ENCODE data around the gene SARM1. TPM values are rescaled to one million over a fixed set of nuclear protein-coding genes. Genes with fewer than 3 reads are reported as not detected.

SARM1 gene
- 14.2 and 14.9 TPM in 2 replicates for total RNA-seq

GRCh38 chr17:28371245-28372202 is at the start of gene SARM1:
SARM1 (plus strand) TSS chr17:28371694; CDS start chr17:28372033, 339 bp downstream.

GRCh38 chr17:28335201-28335958 is 36.1 kb upstream of the SARM1 start, which contains the start of the genes IFT20 and TNFAIP1:
IFT20 (minus strand) TSS chr17:28335472; CDS start chr17:28331985, 3,487 bp downstream.
TNFAIP1 (plus strand) TSS chr17:28335761; CDS start chr17:28339522, 3,761 bp downstream.

GRCh38 chr17:28357061-28357900 is 14.2 kb upstream of the SARM1 start, which contains the start of gene POLDIP2:
POLDIP2 (minus strand) TSS chr17:28357527; CDS start chr17:28357448, 79 bp downstream.

GRCh38 chr17:28364665-28365363 is 6.7 kb upstream of the SARM1 start, which contains the start of gene SEBOX:
SEBOX (minus strand) TSS chr17:28365199; CDS start chr17:28365151, 48 bp downstream.

GRCh38 chr17:28370035-28370743 is 1.3 kb upstream of the SARM1 start, which contains the start of gene VTN:
VTN (minus strand) TSS chr17:28370307; CDS start chr17:28370203, 104 bp downstream.

GRCh38 chr17:28405632-28406472 is 34.4 kb downstream of the SARM1 start, which contains the start of gene SLC46A1:
SLC46A1 (minus strand) TSS chr17:28406212; CDS start chr17:28406114, 98 bp downstream.

Other genes starting within 250 kb of the SARM1 start
- gene TMEM97, start 52.5 kb upstream of the SARM1 start, total RNA-seq = 7.8 TPM in 2 replicates
- 44.9 and 56.0 TPM in 2 replicates for gene IFT20, start 36.2 kb upstream of the SARM1 start, total RNA-seq
- gene TNFAIP1, start 35.9 kb upstream of the SARM1 start, total RNA-seq = 35.6 and 44.3 TPM in 2 replicates
- gene POLDIP2, start 14.2 kb upstream of the SARM1 start, total RNA-seq = 81.4 and 95.5 TPM in 2 replicates
- not detected in 2 replicates for gene SEBOX, start 6.5 kb upstream of the SARM1 start, total RNA-seq
- gene VTN, start 1.4 kb upstream of the SARM1 start, total RNA-seq = 1.7 and 3.4 TPM in 2 replicates
- 11.4 and 16.4 TPM in 2 replicates for gene SLC46A1, start 34.5 kb downstream of the SARM1 start, total RNA-seq
- not detected in 2 replicates for gene SLC13A2, start 102.0 kb downstream of the SARM1 start, total RNA-seq
- gene FOXN1, start 134.7 kb downstream of the SARM1 start, total RNA-seq = not detected in 2 replicates
- 35.9 and 41.8 TPM in 2 replicates for gene UNC119, start 180.9 kb downstream of the SARM1 start, total RNA-seq
- gene PIGS, start 199.8 kb downstream of the SARM1 start, total RNA-seq = 117 and 163 TPM in 2 replicates
- gene ALDOC, start 205.2 kb downstream of the SARM1 start, total RNA-seq = 230 and 260 TPM in 2 replicates
- gene SPAG5, start 227.3 kb downstream of the SARM1 start, total RNA-seq = 6.0 and 13.3 TPM in 2 replicates
- 8.4 and 9.5 TPM in 2 replicates for gene RSKR, start 242.5 kb downstream of the SARM1 start, total RNA-seq